A549 (cell line): ENCODE data around the gene ENKUR.

Experiments
- CTCF ChIP-seq: fragments of >200 bp; sonication (Bioruptor Twin); formaldehyde crosslinking; IDR thresholded peaks from 3 replicates; pipeline ENCODE4 v1.5.1; 2016
- FOSL2 ChIP-seq, 2 experiments: fragments of 450-650 bp in 1 of 2; fragments of >200 bp in 1 of 2; sonication (Bioruptor Twin) in 1 of 2; formaldehyde crosslinking; IDR thresholded peaks; 2 replicates each; pipeline versions ENCODE4 v1.5.0 to v1.6.1; 2016 to 2020; ENCODE audit warnings: mild to moderate bottlenecking in 1 of 2, moderate library complexity in 1 of 2
- HOXA7 ChIP-seq: fragments of 250-450 bp; sonication (Bioruptor Pico); IDR thresholded peaks from 2 replicates; pipeline ENCODE4 v1.5.0; 2020; ENCODE audit warnings: mild to moderate bottlenecking, moderate library complexity
- MAX ChIP-seq: IDR thresholded peaks from 2 replicates; pipeline ENCODE4 v1.6.1; 2012
- POLR2A ChIP-seq: IDR thresholded peaks from 2 replicates; pipeline ENCODE4 v1.6.1; 2012; ENCODE audit warnings: mild to moderate bottlenecking, low read length
- RARB ChIP-seq: fragments of 250-450 bp; sonication (Bioruptor Pico); IDR thresholded peaks from 2 replicates; pipeline ENCODE4 v1.8.0; 2021; ENCODE audit warnings: mild to moderate bottlenecking, moderate library complexity
- RCOR1 ChIP-seq: fragments of 150-350 bp; IDR thresholded peaks from 2 replicates; pipeline ENCODE4 v1.6.1; 2014; ENCODE audit warnings: antibody characterized with exemption, low read length, low read depth
- TF ChIP-seq, protein P1 (sequence below): IDR thresholded peaks from 2 replicates; pipeline ENCODE4 v1.6.1; 2012

DNA sequence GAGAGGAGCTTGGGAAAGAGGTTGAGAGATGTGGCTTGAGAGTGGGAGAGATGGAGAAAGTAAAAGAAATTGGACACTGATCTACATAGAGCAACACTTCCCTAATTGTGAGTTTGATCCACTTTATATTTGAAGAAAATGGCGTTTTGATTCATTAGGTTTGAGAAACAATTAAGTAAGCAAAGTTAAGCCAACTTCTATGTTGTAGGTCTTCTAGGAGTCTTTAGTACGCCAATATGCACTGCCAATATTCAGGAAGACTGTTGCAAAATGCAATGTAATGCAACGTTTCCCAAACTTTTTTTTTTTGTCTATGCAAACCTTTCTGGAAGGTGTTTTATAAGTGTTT lies 56.6 kb downstream of the ENKUR start:
- TF ChIP-seq CTCF (no peak), POLR2A (no peak), MAX (no peak), FOSL2 (IDR thresholded peaks at IDR 0.05) (no peak), FOSL2 (CRISPR knock-in tag; IDR thresholded peaks at IDR 0.05) (no peak), RCOR1 (no peak), RARB (CRISPR knock-in tag) (no peak), HOXA7 (CRISPR knock-in tag) (no peak)
- TF ChIP-seq, protein P1, sequence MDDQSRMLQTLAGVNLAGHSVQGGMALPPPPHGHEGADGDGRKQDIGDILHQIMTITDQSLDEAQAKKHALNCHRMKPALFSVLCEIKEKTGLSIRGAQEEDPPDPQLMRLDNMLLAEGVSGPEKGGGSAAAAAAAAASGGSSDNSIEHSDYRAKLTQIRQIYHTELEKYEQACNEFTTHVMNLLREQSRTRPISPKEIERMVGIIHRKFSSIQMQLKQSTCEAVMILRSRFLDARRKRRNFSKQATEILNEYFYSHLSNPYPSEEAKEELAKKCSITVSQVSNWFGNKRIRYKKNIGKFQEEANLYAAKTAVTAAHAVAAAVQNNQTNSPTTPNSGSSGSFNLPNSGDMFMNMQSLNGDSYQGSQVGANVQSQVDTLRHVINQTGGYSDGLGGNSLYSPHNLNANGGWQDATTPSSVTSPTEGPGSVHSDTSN: no peak
